ENCODE measurements around the gene GRID1.

GRID1 gene

DNA sequence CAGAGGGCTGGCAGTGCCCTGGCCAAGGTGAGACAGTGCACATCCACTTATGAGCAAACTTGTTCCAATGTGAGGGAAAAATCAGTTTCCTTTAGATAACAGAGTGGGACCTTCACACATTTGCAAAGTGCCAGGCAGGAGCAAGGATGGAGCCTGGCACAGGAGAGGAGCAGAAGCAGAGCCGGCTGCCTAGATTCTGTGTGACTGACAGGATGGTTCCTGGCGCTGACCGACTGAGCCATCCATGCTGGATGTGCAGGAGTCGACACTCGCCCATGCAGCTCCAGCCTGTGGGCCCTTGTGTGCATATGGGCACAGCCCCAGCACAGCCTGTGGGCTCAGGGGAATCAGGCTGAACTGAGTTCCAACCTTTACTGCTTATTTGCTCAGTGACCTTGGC, 346.5 kb downstream of the GRID1 start:
- no peak for DNase-seq (ENCODE audit: low read depth in 4 of 4, low spot score in 1 of 4)

DNA sequence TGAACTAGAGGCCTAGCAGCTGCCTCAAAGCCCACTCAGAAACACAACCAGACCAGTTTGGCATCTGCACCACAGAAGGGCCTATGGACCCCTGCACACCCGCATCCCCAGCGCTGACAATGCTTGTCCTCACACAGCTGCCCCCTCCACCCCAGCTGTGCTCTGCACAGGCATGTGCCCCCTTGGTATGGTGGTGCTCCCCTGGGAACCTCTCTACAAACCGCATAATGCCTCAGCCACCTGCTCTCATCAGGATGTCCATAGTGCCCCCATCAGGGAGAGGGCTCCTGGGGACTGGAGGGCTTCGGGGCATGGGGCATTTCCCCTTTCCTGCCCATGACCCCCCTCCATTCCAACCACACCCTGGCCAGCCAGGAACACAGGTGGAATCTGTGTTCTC, 347.5 kb downstream of the GRID1 start:
- DNase-seq (ENCODE audit: low read depth in 4 of 4, low spot score in 1 of 4): no peak

DNA sequence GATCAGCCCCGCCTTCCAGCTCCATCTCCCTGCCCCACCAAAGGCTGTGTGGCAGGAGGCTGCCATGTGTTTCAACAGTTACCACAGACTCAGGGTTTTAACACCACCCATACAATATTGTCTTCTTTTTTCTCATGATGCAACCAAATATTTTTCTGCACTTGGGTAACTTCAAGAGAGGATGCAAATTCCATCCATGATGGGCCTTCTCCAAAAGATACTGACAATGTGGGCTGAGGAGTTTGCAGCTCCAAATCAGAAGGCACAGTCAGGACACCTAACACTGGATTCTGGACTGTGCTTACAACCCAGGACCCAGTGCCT, 347.9 kb downstream of the GRID1 start:
- DNase-seq (ENCODE audit: low read depth in 4 of 4, low spot score in 1 of 4): no peak

DNA sequence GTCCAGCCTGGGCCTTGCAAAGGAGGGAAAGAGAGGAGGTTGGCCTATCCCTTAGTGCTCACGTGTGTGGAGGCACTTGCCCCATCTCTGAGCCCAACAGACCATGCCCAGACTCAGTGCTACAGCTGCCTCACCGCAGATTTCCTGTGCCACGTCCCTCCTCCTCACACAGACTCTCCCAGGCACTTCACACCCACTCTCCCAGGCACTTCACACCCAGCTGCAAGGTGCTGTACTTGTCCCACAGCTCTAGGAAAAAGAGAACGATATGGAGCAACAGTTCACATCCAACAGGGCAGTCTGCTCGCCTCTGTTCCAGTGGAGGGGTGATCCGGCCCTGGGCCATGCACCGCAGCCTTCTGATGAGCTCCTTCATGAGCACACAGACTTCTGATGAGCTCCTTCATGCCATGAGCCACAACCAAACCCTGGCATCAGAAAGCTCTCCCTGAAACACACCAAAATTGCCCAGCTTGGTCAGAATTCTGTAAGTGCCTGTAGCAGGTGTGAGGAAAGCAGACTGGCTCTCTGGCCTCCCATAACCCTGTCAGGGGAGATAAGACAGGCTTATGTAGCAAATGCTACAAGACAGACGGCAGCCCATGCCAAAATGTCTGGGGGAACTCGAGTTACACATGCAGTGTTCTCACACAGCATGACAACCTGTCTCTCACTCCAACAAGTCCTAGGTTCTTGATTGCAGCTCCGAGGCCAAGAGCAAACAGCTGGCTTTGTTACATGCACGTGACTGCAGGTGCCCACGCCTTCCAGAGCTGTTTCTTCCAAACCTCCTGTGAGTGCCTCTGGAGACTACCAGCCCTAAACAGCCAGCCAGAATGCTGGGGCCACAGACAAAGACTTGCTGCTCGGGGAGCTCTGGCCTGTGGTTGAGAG, 348.5 kb downstream of the GRID1 start:
- no peak for DNase-seq (ENCODE audit: low read depth in 4 of 4, low spot score in 1 of 4)

DNA sequence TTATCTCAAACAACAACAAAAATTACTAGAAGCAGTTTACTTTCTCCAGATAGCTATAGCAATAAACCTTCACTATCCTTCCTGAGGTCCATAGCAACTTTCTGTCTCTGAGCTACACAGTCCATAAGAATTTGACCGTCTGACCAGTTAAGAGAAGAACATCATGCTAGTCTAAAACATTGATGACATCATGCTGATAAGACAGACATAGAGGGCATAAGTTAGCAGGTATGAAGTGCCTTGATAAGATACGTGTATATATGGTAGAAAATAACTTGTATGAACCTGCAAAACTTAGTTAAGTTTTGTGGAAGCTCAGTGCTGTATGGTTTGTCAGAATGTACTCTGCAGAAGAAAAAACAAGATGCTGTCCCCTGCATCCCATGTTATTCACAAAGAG, 353.0 kb downstream of the GRID1 start:
- no peak for DNase-seq (ENCODE audit: low read depth in 4 of 4, low spot score in 1 of 4)

DNA sequence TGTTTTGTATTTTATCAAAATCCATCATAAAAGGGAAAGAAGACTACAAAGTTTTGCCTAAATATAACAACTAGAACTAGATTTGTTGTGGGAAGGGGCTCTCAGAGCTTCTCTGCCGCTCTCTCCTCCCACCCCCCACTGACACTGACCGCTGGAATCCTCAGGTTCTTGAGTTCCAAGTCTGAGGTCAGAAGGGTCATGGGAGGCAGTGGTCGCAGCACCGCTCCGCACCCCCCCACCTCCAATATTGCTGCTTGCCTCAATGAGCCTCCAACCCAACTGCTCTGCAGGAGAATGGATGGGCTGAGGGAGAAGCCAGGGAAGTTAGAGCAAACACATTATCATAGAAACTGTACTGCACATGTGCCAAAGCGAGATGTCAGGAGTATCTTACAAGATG, 359.4 kb downstream of the GRID1 start:
- no peak for DNase-seq (ENCODE audit: low read depth in 4 of 4, low spot score in 1 of 4)

DNA sequence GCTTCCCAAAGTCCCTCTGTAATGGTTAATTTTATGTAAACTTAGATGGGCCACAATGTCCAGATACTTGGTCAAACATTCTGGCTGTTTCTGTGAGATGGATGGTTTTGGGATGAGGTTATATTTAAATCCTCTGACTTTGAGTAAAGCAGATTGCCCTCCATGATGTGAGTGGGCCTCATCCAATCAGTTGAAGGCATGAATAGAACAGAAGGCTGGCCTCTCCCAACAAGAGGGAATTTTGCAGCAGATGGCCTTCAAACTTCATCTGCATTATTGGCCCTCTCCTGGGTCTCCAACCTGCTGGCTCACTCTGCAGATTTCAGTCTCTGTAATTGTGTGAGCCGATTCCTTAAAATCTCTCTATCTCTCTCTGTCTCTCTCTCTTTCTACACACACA, 362.3 kb downstream of the GRID1 start:
- no peak for DNase-seq (ENCODE audit: low read depth in 4 of 4, low spot score in 1 of 4)

DNA sequence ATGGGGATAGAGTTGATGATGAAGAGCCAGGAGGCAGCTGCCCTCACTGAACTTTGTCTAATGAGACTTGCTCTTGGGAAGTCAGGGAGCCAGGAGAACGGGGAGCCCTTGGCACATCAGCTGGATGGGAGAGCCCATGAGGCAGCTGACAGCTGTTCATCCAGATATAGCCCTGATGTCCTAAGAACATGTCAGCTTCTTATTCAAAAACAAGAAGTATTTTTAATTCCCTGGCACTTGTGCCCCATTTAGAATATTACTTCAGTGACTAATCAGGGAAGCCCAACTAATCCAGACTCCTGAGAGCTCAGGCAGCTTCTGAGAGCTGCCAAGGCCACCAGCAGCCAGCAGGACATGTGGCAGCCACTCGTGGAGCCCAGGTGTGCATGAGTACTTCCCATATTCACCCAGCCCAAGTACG, 363.4 kb downstream of the GRID1 start:
- DNase-seq (ENCODE audit: low read depth in 4 of 4, low spot score in 1 of 4): no peak

DNA sequence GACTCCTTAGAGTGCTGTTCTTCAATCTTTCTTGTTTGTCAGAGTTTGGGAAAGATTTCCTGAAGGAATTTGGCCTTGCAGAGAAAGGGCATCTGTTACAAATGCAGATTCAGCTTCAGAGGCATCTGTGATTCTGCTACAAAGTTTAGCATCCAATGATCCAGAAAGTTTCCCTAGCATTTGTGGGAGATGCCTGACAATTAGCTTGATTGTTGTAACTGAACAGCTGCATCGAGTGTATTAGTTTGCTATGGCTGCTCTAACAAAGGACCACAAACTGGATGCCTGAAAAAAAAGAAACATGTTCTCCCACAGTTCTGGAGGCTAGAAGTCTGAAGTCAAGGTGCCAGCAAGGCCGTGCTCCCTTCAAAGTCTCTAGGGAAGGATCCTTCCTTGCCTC, 365.1 kb downstream of the GRID1 start:
- no peak for DNase-seq (ENCODE audit: low read depth in 4 of 4, low spot score in 1 of 4)

DNA sequence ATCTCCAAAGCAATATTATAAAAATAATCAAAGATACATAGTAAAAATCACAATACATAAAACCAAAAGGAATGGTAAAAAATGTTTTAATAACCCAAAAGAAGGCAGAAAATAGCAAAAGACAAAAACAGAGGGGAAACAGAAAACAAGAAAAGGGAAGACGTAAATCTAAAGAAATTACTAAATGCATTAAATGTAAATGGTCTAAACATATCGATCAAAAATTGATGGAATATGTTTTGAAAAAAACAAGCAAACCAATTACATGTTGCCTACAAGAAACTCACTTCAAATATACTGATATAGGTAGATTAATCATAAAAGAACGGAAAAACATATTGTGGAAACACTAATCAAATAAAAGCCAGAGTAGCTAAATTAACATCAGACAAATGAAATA, 369.1 kb downstream of the GRID1 start:
- no peak for DNase-seq (ENCODE audit: low read depth in 4 of 4, low spot score in 1 of 4)

DNA sequence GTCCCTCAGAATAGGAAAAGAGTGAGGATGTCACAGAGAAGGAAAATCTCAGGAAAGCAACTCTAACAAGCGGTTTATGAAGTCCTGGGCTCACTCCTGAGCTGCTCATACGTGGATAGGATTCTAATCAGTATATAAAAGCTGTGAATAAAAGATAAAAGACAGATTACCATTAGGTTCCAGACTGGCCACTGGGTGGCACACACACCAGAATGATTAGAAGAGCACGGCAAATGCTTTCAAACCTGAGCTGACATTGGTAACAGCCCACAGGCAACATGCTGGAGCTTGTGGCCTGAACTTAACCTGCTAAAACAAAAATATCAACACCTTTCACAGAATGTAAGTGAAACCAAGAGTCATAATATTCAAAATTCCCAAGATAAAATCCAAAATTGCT, 370.8 kb downstream of the GRID1 start:
- no peak for DNase-seq (ENCODE audit: low read depth in 4 of 4, low spot score in 1 of 4)

DNA sequence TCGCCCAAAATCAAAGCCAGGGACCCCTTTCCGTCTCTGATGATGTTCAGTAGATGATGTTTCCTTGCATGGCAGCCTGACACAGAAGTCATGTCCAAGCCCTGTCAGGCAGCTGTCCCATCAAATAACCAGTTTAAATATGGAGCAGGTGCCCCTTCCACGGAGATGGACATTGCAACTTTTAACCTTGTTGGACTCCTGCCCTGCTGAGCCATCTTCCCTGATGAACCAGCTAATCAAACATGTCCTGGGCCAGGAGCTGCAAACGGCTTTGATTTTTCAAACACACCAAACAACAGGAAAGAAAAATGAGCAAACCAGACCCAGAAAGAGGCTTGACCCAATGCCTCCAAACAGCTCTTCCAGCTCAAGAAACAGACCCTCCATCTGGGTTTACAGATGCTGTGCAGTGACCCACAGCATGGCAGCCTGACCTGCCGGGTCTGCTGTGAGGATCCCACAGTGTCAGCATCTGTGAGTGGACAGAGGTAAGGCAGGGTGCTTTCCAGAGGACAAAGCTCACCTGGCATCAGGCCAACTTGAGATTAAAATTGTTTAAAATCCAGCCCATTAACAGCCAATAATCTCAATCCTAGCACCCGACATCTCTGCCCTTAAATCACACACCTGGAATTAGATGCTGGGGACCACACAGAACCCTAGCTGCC, 372.6 kb downstream of the GRID1 start:
- DNase-seq (ENCODE audit: low read depth in 4 of 4, low spot score in 1 of 4): no peak

DNA sequence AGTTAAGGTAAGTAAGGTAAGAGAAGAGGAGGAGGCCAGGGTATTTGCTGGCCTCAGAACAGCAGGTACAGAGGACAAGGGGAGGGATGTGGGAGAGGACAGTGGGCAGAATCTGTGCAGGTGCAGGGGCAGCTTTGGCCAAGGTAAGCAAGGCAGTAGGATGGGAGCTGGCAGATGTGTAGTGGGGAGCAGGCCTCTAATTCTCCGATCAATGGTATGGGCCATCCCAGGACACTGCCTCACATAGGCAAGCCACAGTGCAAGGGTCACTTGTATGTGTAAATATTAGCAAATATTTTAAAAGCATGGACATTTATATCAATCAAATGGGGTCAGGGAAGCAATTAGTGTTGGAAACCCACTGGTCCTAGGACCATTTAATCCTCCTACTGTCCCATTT, 373.5 kb downstream of the GRID1 start:
- DNase-seq (ENCODE audit: low read depth in 4 of 4, low spot score in 1 of 4): no peak

DNA sequence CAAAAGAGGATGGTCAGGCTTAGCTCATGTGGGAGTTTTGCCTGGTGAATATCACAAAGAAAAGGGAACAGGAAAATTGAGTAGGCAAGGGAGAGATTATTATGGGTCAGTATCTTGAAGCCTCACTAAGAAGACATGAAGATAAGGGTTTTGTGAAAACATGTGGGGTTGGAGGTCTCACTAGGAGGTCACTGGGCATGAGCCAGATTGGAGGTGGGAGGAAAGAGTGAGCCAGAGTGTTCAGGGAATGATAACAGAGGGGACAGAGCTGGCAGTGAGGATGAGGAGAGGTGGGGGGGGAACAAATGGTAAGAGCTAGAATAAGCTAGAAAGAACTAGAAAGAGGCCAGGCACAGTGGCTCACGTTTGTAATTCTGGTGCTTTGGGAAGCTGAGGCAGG, 374.3 kb downstream of the GRID1 start:
- DNase-seq (ENCODE audit: low read depth in 4 of 4, low spot score in 1 of 4): no peak

DNA sequence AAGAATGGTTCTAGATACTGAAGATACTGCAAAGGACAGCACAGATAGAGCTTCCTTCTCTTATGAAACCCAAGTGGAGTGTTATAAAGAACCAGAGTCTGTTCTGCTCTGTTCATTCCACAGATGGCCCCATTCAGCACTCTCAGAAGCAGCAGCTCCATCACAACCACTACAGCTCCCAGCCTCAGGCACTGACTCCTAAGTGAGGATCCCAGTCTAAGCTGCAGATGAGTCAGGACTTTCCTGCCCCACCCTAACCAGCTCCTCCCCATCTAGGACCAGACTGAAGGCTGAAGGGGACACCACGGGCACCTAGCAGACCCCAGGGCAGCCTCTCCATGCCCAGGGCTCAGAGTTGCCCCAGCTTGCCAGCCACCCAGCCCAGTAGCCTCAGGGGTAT, 379.8 kb downstream of the GRID1 start:
- no peak for DNase-seq (ENCODE audit: low read depth in 4 of 4, low spot score in 1 of 4)

DNA sequence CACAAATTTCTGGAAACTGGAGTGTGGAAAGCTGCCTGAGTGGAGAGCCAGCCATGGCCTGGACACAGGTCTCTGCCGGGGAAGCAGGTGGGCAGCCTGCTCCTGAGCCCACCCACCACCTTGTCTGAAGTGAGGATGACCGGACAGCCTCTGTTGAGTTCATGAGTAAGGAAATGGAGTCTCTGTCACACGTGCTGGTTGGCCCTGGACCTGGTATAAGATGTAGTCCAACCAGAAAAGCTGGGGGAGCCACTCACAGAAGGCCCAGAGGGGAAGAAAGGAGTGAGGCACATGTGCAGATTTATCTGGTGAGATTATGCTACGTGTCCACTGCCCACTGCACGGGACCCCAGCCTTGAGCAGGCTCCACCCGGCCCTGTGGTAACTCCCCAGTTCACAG, 383.5 kb downstream of the GRID1 start:
- no peak for DNase-seq (ENCODE audit: low read depth in 4 of 4, low spot score in 1 of 4)

DNA sequence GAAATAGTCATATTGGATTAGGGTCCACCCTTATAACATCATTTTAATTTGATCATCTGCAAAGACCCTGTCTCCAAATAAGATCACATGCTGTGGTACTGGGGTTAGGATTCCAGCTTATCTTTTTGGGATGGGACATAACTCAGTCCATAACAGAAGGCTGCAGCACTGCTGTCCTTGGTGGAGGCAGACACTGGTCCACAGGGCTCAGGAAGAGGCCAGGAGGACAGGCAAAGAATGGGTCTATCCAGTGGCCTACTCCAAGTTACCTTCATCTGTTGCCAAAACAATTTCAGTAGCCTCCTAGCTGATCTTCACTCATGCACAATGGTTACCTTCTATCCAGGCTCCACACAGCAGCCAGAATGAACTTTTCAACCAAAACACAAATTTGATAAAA, 387.0 kb downstream of the GRID1 start:
- no peak for DNase-seq (ENCODE audit: low read depth in 4 of 4, low spot score in 1 of 4)

DNA sequence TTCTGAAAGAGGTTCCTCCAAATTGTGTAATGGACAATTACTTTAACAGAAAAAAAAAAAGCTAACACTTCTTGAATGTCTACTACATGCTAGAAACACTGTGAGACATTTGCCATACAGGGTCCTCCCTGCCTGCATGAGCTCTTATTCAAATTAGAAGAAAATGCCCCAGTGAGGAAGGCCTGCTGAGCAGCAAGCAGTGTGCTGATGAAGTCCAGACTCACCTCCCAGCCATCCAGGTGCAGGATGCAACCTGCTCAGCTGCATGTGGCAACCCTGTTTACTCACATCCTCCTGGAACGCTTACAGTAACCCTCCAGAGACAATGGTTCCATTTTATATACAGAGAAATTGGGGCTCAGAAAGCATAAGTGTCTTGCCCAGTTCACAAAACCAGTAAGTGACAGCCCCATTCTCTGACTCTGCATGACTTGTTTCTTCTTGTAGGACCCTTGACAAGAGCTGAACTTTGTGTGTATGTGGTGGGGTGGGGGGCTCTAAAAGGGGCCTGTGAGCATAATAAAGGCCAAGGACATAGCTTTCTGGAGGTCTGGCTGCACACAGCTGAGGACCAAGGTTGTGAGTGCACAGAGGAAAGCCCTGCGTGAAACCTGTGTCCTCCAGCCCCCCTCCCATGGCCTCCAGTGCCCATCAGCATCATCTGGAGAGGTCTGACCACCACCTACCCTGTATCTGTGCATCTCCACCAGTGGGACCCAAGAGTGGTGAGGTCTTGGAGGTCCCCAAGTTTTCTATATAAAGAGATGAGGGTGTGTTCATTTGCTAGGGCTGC, 387.8 kb downstream of the GRID1 start:
- DNase-seq (ENCODE audit: low read depth in 4 of 4, low spot score in 1 of 4): no peak

DNA sequence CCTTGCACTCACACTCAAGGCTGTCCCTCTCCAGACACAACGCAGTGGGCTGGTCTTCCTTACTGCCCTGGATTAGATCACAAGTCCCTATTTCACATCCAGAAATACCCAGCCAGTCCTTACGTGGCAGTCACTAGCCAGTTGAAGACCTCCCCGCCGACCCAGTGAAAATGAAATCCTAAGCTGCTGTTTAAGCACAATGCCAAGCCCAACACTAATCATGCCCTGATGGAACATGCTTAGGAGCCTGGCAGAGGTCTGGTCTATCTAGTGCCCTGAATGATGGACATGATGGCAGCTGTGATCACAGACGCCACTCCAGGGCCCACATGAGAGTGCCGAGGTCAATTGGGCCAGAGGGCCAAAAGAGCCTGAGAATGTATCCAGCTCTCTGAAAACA, 389.0 kb downstream of the GRID1 start:
- no peak for DNase-seq (ENCODE audit: low read depth in 4 of 4, low spot score in 1 of 4)

DNA sequence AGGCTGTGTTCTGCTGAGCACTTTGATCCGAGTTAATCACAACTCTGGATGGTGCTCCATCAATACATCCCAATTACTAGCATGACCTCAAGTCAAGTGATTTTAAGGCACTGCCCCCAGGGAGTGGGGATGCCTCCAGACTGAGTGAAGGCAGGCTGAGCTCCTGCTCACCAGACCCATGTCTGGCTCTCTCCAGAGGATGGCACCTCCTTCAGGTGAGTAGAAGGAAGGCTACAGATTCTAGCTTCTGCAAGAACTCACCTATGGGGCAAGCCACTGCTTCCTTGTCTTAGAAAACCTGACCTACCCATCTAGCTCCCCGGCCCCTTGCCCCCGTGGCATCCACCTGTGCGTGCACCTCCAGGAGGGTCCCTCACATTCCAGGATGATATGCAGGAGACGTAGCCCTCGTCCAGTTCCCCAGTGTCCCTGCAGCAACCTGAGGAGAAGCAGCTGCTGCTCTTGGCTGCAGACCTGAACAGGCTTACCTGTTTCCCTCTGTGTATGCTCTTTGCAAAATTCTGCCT, 390.3 kb downstream of the GRID1 start:
- DNase-seq (ENCODE audit: low read depth in 4 of 4, low spot score in 1 of 4): no peak

DNA sequence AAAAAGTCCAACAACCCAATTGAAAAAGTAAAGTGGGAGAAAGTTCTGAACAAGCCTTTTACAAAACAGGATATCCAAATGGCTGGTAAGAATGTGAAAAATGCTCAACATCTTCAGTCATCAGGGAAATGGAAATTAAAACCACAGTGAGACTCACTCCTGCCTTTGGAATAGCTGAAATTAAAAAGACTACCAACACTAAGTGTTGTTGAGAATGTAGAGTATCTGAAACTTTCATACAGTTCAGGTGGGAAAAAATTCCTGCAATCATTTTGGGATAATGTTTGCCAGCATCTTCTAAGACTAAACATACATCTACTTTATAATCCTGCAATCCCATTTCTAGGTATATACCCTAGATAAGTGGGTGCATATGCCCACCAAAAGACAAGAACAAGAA, 395.1 kb downstream of the GRID1 start:
- DNase-seq (ENCODE audit: low read depth in 4 of 4, low spot score in 1 of 4): no peak

DNA sequence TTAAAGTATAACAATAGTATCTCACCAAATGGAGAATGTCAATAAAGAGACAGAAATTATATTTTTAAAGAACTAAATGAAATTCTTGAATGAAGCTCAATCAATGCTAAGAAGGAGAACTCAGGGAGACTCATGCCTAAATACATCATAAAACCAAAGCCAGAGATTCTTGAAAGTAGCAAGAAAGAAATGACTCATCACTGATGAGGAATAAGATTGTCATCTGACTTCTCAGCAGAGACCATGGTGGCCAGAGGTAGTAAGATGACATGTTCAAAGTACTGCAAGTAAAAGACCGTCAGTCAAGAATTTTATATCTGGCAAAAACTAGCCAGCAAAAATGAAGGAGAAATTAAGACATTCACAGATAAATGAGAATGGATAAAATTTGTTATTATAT, 399.0 kb downstream of the GRID1 start:
- DNase-seq (ENCODE audit: low read depth in 4 of 4, low spot score in 1 of 4): no peak

Data from stimulated activated CD4-positive, alpha-beta T cell treated with anti-CD3 and anti-CD28 coated beads, Interleukin-1b, Interleukin-23, amount 100 ng/mL, for 24 hours (primary cell).